Loucy (cell line): ENCODE measurements around the gene RAI1.

Experiments used
- EZH2phosphoT487 ChIP-seq: fragments of 200-600 bp; IDR thresholded peaks from 2 replicates; pipeline ENCODE4 v1.6.1; 2018; ENCODE audit warnings: antibody characterized with exemption, mild to moderate bottlenecking, moderate library complexity, borderline replicate concordance
- TF ChIP-seq, protein P1 (sequence below): fragments of 200-600 bp; sonication (generic); conservative IDR thresholded peaks from 2 replicates; pipeline ENCODE4 v1.5.1; 2014; ENCODE audit warnings: mild to moderate bottlenecking, antibody characterized with exemption, low read length

GRCh38 chr17:17843096-17843495 lies 161.8 kb downstream of the RAI1 start:
- no peak for TF ChIP-seq EZH2phosphoT487
- TF ChIP-seq, protein P1, sequence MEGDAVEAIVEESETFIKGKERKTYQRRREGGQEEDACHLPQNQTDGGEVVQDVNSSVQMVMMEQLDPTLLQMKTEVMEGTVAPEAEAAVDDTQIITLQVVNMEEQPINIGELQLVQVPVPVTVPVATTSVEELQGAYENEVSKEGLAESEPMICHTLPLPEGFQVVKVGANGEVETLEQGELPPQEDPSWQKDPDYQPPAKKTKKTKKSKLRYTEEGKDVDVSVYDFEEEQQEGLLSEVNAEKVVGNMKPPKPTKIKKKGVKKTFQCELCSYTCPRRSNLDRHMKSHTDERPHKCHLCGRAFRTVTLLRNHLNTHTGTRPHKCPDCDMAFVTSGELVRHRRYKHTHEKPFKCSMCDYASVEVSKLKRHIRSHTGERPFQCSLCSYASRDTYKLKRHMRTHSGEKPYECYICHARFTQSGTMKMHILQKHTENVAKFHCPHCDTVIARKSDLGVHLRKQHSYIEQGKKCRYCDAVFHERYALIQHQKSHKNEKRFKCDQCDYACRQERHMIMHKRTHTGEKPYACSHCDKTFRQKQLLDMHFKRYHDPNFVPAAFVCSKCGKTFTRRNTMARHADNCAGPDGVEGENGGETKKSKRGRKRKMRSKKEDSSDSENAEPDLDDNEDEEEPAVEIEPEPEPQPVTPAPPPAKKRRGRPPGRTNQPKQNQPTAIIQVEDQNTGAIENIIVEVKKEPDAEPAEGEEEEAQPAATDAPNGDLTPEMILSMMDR = no peak
